HG02852 (cell line): ENCODE results near the gene ST6GALNAC3.
"Not testable (repeated sequence)": the region's sequence is repeated elsewhere in the genome, so short reads cannot be mapped to it uniquely, and the experiment has no call there.

Experiments
- ATAC-seq: cut with Tn5 transposase; IDR thresholded peaks from one replicate; pipeline ENCODE4 v1.9.1; 2021; ENCODE audit warnings: mild to moderate bottlenecking, moderate library complexity; ENCODE audit not compliant: unreplicated experiment

The ST6GALNAC3 gene

GRCh38 chr1:76238094-76238628, 163.6 kb downstream of the ST6GALNAC3 start:
- ATAC-seq, result no peak

DNA sequence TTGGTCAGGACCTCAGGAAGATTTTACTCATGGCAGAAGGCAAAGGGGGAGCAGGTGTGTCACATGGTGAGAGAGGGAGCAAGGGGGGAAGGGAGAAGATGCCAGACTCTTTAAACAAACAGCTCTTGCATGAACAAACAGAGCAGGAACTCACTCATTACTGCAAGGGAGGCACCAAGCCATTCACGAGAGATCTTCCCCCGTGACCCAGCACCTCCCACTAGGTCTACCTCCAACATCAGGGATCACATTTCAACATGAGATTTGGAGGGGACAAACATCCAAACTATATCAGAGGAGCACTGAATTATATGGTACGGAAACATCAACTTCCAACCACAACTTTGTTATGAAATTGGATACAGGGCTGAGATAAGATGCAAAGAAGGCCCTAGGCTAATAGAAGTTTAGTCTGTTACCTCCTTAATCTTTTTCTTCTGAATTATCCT, 164.9 kb downstream of the ST6GALNAC3 start:
- no peak for ATAC-seq

DNA sequence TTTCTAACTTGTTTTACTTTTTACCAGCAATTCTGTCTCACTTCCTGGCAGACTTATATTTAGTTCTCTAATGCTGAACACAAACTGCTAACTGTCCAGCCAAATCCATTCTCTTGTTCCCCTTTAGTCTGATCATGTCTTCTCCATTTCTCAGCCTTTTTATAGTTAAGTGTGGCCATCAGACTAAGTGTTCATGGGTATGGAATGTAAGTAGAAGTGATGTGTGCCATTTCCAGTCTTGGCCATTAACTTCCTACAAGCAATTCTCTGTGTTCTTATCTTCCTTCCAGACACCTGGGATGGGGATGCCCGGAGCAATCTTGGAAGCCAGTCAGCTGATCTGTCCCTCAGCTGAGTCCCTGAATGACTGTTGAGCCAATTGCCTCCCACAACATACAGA, 165.8 kb downstream of the ST6GALNAC3 start:
- ATAC-seq, result no peak

- not testable (repeated sequence) for ATAC-seq
Measured at GRCh38 chr1:76242587-76242986, 168.0 kb downstream of the ST6GALNAC3 start.

GRCh38 chr1:76247261-76247852, 172.8 kb downstream of the ST6GALNAC3 start:
- ATAC-seq, result no peak

DNA sequence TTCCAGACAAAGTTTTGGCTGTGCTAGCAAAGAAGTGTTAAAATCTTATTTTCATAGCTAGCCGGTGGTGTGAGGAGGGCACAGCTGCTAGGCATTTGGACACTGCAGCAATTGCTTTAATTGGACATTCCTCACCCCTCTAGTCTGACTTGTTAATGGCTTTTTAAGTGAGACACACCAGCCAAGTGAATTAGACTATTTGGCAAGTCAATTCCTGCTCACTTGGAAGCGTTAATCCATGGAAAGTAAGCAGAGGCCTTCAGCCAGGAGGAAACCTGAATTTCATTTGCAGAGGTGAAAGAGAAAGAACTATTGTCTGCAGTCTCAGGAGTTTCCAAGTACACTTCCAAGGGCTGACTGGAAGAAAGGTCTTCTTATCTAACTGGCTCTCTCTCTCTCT, 175.7 kb downstream of the ST6GALNAC3 start:
- no peak for ATAC-seq

- ATAC-seq, result no peak
Measured at GRCh38 chr1:76252431-76252830, 177.9 kb downstream of the ST6GALNAC3 start.

DNA sequence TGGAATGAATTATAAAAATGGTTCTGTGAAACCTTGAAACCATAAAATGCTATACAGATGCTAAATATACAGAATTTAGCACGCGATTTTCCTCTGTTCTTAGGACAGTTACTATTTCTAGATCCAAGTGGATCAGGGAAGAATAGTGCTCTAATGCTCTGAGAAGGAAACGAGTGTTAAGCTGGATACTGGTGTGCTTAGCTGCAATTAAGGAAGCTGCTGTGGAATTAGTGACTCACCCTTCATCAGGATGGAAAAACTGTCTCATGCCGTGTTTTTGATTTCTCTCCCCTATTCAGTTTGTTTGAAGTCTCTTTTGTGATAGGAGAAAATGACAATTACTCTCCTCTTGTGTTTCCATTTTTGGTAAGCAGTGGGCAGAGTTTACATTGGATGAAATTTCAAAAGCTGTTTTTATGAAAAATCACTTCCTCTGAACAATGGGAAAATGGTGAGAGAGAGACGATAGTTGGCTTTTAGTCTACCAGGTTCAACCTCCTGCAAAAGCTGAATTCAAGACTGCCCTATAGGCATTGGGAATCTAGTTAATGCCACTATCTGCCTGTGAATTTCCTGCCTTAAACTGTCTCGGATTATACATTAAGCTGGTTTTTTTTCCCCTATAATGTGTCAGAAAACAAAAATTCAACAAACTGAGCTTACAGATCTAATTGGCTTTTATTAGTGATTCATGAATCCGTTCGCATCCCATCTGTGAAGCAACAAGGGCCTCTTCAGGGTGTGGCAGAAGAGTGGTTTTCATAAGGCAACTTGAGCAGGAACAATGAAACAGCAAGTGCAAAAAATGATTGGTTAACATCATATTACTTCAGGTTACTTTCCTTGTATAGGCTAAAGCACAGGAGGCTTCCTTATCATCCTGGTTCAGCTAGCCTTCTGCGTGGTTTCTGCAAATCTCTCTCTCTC, 179.8 kb downstream of the ST6GALNAC3 start:
- no peak for ATAC-seq

DNA sequence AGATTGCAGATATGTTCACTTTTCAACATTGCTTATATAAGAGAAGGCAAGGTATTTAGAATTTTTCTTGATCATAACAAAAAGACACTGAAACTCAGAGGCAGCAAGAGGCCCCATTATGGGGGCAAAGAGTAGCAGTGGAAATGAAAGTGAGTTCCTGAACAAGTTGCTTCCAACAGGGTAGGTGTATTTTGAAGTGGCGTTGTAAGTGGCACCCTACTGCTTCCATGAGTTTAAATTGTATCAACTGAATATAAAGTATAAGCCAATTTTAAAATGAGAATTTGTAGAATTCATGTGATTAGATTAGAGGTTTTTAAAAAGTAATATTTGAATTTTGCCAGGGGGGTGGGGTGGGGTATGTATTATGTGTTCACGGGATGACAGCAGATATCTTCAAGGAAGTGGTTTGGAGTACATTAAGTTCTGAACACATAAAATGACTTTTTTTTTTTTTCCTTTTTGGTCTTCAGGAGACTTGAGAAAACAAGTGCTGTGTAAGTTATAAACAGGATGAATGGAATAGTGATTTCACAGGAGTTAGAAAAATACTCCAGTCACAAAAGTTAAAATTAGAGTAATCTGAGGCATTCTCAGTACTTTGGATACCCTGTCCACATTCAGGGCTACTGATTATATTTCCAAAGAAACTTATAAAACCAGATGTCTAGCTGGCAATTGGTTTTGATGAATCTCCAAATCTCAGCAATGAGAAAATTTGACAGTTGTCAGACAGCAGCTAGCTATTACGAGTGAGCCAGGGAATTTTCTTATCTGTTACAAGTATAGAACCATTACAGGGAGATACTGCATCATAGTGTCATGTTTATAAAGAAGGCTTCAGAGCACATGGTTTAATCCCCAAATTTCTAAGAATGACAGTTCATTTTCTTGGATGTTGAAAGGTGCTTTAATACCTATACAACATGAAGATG, 182.0 kb downstream of the ST6GALNAC3 start:
- no peak for ATAC-seq

DNA sequence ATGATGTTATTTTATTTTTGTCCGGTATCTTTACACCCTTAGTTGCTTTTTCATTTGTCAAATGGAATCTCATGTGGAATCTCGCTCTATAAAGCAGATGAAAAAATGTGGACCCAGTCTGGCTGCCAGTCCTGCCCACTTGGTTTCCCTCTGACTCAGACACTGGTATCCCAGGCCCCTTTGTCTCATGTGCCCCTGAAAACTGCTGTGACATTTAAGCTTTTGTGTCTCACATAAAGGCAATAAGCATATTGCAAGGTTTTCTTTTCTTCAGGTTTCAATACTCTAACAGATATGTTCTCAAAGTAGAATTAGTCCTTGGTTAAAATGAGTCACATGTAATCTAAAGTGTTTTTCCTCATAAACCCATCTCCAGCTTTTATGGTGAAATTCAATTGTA, 183.3 kb downstream of the ST6GALNAC3 start:
- no peak for ATAC-seq

DNA sequence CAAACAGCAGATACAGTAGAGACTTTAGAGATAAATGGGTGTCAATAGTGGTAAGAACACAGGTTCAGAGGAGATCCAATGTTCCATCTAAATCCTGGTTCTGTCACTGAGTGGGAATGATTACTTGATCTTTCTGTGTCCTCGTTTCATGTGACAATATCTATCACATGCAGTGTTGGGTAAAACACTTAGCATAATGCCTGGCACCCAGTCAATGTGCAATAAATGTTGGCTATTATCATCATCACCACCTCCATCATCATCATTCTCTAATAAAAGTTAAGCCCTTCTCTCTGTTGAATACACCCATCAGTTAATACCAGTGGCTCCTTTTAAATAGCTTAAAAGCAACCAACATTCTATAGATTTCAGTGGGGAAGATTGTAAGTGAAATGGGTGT, 184.7 kb downstream of the ST6GALNAC3 start:
- no peak for ATAC-seq

GRCh38 chr1:76260279-76260678, 185.7 kb downstream of the ST6GALNAC3 start:
- no peak for ATAC-seq

- ATAC-seq, result no peak
Measured at GRCh38 chr1:76262601-76263000, 188.1 kb downstream of the ST6GALNAC3 start.

DNA sequence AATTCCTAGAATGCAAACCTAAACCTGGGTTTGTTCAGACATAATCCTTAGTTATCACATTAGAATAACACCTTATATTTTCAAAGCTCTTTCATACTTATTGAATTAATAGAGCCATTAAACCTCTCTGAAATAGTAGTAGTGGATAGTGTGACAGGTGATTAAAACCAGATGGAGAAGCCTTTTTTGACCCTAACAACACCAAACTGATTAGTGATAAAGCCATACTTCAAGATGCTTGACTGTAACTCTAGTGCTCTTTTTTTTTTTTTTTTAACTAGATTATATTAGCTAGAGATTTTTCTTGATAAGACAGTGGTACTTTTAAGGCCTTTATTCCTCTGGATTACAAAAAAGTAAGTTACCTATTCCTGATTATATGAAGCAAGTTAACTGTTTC, 190.1 kb downstream of the ST6GALNAC3 start:
- ATAC-seq, result no peak

DNA sequence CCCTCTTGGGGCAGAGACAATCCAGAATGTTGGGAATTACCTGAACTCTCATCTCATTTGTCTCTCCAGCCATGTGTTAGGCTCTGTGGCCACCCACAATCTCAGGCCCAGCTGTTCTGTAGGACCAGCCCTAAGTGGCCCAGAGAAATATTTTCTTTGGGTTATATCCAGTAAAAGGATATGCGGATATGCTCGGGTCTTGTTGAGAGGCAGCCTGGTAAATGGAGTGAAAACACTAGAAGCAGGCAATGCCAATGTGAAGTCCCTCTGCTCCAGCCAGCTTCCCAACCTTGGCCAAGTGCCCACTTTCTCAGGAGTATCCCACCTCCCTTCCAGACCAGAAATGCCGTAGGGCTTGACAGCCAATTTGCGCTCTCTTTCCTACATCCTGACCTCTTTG, 192.2 kb downstream of the ST6GALNAC3 start:
- no peak for ATAC-seq

GRCh38 chr1:76267631-76268030, 193.1 kb downstream of the ST6GALNAC3 start:
- ATAC-seq, result no peak

DNA sequence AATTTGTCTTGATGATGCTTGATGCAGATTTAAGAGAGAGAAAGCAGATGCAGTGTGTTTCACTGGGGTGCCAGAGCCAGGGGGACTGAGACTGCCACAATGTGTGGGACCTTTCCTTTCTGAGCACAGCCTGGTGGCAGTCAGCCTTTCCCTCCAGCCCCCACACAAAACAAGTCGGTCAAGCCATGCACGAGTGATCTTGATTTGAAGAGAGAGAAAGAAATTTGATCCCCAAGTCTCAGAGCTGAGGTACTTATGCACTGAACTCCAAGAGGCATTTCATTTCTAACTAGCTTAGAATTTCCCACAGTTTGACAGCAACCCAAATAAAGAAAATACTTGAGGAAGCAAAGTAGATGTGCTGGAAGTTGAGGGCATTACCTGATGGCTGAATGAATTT, 193.8 kb downstream of the ST6GALNAC3 start:
- no peak for ATAC-seq

DNA sequence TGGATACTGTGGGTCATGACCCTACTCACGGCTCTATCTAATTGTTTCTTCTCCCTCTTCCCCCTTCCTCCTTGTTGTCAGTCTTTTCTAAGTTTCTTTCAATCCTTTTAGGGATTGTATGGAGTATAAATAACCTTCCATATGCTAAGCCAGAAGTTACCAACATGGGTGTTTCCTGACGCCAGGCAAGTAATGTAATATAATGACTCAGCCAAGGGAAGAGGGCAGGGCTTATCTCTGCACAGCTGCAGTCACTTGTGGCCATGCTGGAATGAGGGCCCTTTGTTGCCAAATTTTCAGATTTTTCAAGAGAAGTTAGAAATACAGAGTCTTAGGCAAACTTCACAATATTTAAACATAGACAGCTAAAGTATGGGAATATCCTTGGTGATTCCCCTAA, 194.6 kb downstream of the ST6GALNAC3 start:
- no peak for ATAC-seq

DNA sequence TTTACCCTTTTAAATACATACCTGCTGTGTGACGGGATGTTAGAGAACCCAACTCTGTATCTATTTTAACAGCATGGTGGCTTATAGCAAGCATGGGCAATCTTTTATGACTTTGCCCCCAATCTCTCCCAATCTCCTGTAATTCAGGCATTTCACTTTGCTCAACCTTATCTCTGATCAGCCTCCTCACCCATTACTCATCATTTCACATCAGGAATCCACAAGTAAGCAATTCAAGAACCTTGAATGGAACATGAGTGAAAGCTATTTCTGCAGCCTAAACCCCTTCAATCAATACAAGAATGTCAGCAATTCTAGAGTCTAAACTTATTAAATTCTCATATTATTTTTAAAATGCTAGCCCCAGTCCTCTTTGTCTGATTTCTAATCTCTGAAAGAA, 199.8 kb downstream of the ST6GALNAC3 start:
- ATAC-seq, result no peak

- ATAC-seq, result no peak
Measured at GRCh38 chr1:76274718-76275117, 200.2 kb downstream of the ST6GALNAC3 start.

DNA sequence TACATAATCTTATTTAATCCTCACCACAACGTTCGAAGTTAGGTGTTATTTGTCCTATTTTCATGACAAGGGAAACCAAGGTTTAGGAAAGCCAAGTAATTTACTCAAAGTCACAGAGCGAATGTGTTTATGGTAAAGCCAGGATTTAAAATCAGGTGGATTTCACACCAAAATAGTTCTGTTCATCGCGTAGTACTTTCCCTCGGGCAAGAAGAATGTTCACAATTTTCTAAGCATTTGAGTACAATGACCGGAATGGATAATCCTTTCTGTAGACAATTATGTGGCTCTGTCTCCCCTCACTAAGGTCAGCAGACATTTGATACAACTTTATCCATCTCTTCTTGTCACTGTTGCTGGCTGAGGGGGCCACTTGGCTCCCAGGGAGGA, 204.2 kb downstream of the ST6GALNAC3 start:
- ATAC-seq, result no peak
